Measurements from ENCODE around the gene RAPGEF4. TPM values are rescaled to one million over a fixed set of nuclear protein-coding genes. Genes with fewer than 3 reads are reported as not detected.

Gene RAPGEF4
- total and polyA plus RNA-seq, 2 of the 13 experiments (the other 11 are each of a cell fraction or from before 2014, with no cell fraction given): 0.78 to 0.91 TPM

DNA sequence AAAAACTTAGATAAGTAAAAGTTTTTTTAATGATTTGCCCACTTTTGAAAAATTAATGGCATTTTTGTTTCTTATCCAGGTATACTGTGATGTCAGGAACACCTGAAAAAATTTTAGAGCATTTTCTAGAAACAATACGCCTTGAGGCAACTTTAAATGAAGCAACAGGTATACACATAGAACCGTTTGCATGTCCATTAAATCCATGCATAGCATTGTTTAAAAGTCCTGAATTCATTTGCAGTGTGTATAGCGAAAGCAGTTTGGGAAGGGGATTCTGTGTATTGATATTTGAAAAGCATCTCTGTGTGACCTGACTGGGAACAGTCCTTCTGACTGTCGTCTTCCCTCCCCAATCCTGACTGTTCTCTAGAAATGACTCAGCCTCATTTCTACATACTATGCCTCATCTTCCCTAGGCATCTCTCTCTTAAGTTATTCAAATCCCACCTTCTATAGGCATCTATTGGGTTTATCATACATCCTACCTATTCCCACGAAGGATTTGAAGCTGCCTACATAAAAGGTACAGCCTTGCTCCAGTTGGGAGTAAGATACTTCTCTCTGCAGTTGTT, 260.8 kb downstream of the RAPGEF4 start:
- DNase-seq (ENCODE audit: low spot score) (no peak), FAIRE-seq (no peak), ATAC-seq (no peak)
- intact Hi-C loops (cut with micrococcal nuclease; ENCODE audit: unreplicated experiment): no loop called here
- peaks cover 41% of the 10 kb centered on the region for H3K4me1 ChIP-seq (ENCODE audit: insufficient read depth, low read length)
- no peak overlapping the region for H2AFZ ChIP-seq (ENCODE audit: low read length)
- H3K9me3 ChIP-seq (ENCODE audit: low read length): no peaks in the 10 kb centered on the region
- no peaks in the 10 kb centered on the region for H3K79me2 ChIP-seq (ENCODE audit: insufficient read depth, low read length)
- ChIA-PET CTCF (ENCODE audit: low intra/inter-chr PET ratio, low total read pairs) (no interaction called here), POLR2A (interaction anchor here (0.9 kb wide), 1 partner anchor 10 kb away, joined by 4 read pairs; no protein-coding TSS in a partner anchor)
- in situ Hi-C loops (cut with HindIII; ENCODE audit: extremely low pct_ligation_motif_present, low pct_unique_long_range_greater_than_20kb): no loop called here
- WGBS (ENCODE audit: low lambda C conversion rate): 32% methylated on average over 5 of the region's 5 CpGs
- no peaks in the 10 kb centered on the region; a peak in 1 of 5 replicates for H3K27me3 ChIP-seq (ENCODE audit: control insufficient read depth in 1 of 2, insufficient read depth in 2 of 2, low read length in 2 of 2)
- no peak overlapping the region for H3K27ac ChIP-seq (ENCODE audit: extremely low read length, insufficient read depth, low read length)
- H3K4me3 ChIP-seq (replicated peaks in 1 of 3; ENCODE audit: insufficient read depth in 1 of 3, low read depth in 2 of 3, low read length in 3 of 3): no peak overlapping the region
- TF ChIP-seq MYC (CRISPR knock-in tag; IDR thresholded peaks at IDR 0.05; ENCODE audit: borderline replicate concordance): no peak
- TF ChIP-seq MTF2 (CRISPR knock-in tag; IDR thresholded peaks at IDR 0.05; ENCODE audit: borderline replicate concordance): no peak
- no peak for TF ChIP-seq ZNF7 (CRISPR knock-in tag; IDR thresholded peaks at IDR 0.05)
- no peak for TF ChIP-seq SMC3 (IDR thresholded peaks at IDR 0.05; ENCODE audit: low read length)
- TF ChIP-seq, protein P1, sequence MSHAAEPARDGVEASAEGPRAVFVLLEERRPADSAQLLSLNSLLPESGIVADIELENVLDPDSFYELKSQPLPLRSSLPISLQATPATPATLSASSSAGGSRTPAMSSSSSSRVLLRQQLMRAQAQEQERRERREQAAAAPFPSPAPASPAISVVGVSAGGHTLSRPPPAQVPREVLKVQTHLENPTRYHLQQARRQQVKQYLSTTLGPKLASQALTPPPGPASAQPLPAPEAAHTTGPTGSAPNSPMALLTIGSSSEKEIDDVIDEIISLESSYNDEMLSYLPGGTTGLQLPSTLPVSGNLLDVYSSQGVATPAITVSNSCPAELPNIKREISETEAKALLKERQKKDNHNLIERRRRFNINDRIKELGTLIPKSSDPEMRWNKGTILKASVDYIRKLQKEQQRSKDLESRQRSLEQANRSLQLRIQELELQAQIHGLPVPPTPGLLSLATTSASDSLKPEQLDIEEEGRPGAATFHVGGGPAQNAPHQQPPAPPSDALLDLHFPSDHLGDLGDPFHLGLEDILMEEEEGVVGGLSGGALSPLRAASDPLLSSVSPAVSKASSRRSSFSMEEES (CRISPR knock-in tag; IDR thresholded peaks at IDR 0.05): no peak
- TF ChIP-seq, protein P2, sequence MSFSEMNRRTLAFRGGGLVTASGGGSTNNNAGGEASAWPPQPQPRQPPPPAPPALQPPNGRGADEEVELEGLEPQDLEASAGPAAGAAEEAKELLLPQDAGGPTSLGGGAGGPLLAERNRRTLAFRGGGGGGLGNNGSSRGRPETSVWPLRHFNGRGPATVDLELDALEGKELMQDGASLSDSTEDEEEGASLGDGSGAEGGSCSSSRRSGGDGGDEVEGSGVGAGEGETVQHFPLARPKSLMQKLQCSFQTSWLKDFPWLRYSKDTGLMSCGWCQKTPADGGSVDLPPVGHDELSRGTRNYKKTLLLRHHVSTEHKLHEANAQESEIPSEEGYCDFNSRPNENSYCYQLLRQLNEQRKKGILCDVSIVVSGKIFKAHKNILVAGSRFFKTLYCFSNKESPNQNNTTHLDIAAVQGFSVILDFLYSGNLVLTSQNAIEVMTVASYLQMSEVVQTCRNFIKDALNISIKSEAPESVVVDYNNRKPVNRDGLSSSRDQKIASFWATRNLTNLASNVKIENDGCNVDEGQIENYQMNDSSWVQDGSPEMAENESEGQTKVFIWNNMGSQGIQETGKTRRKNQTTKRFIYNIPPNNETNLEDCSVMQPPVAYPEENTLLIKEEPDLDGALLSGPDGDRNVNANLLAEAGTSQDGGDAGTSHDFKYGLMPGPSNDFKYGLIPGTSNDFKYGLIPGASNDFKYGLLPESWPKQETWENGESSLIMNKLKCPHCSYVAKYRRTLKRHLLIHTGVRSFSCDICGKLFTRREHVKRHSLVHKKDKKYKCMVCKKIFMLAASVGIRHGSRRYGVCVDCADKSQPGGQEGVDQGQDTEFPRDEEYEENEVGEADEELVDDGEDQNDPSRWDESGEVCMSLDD (CRISPR knock-in tag; IDR thresholded peaks at IDR 0.05; ENCODE audit: borderline replicate concordance): no peak
- no peak for TF ChIP-seq ZNF329 (CRISPR knock-in tag; IDR thresholded peaks at IDR 0.05; ENCODE audit: low read depth)
- H3K36me3 ChIP-seq (replicated peaks in 1 of 2; ENCODE audit: control insufficient read depth in 1 of 2, insufficient read depth in 2 of 2, low read length in 2 of 2): no peaks in the 10 kb centered on the region
- no TSS peak for BruUV-seq (replicated peaks)
- no peak overlapping the region for H3K9ac ChIP-seq (ENCODE audit: insufficient read depth, low read depth, low read length)
- no peaks in the 10 kb centered on the region for H4K20me1 ChIP-seq (ENCODE audit: insufficient read depth, low read length)
- H3K4me2 ChIP-seq (ENCODE audit: low read depth, low read length): no peak overlapping the region

Measured in HepG2 (cell line).